Measurements from ENCODE around the gene IFNLR1.

- TF ChIP-seq POLR2A (IDR thresholded peaks at IDR 0.05) (no peak), CTCF (IDR thresholded peaks at IDR 0.05 in 4 of 5, conservative IDR thresholded peaks at IDR 0.05 in 1 of 5) (no peak)
These were observed 69.2 kb downstream of the IFNLR1 start for GRCh38 chr1:24117722-24118409.

All from gastrocnemius medialis (tissue), 4 donors.